Measurements from ENCODE around the gene NGEF.

NGEF gene

GRCh38 chr2:232873292-232873908 lies 139.7 kb downstream of the NGEF start:
- peak in 1 of 2 donors; percentile 57 for DNase-seq
- peaks cover 0 to 32% of the 10 kb centered on the region in 2 donors for H3K27me3 ChIP-seq
- intact Hi-C loops (cut with DNase I; ENCODE audit: low total_unique reads): no loop called here
- no peaks in the 10 kb centered on the region for H3K9me3 ChIP-seq
- no peak overlapping the region for H3K4me3 ChIP-seq
- H3K27ac ChIP-seq: no peak overlapping the region
- no peaks in the 10 kb centered on the region for H3K36me3 ChIP-seq
- peaks cover 0 to 29% (median 15%) of the 10 kb centered on the region in 4 donors for H3K4me1 ChIP-seq
- TF ChIP-seq CTCF (IDR thresholded peaks at IDR 0.05): no peak

- Histone ChIP-seq H3K9me3 (no peaks in the 10 kb centered on the region), H3K4me3 (no peak overlapping the region), H3K4me1 (peaks cover 0 to 29% (median 15%) of the 10 kb centered on the region in 4 donors), H3K27me3 (peaks cover 0 to 32% of the 10 kb centered on the region in 2 donors), H3K27ac (no peak overlapping the region), H3K36me3 (no peaks in the 10 kb centered on the region)
- peak in 1 of 2 donors; percentile 35 for DNase-seq
- intact Hi-C loops (cut with DNase I; ENCODE audit: low total_unique reads): no loop called here
- TF ChIP-seq CTCF (IDR thresholded peaks at IDR 0.05): no peak
Measured at GRCh38 chr2:232872826-232873225, 140.2 kb downstream of the NGEF start.

- intact Hi-C loops (cut with DNase I; ENCODE audit: low total_unique reads): no loop called here
- Histone ChIP-seq H3K4me1 (peaks cover 0 to 27% (median 15%) of the 10 kb centered on the region in 4 donors), H3K9me3 (no peaks in the 10 kb centered on the region), H3K27me3 (peaks cover 0 to 29% of the 10 kb centered on the region in 2 donors), H3K27ac (no peak overlapping the region), H3K36me3 (no peaks in the 10 kb centered on the region), H3K4me3 (no peak overlapping the region)
- TF ChIP-seq CTCF (IDR thresholded peaks at IDR 0.05): no peak
- peak; percentile 19 to 57 for DNase-seq
Measured at GRCh38 chr2:232871835-232872736, 141.0 kb downstream of the NGEF start.

GRCh38 chr2:232871418-232871834 lies 141.6 kb downstream of the NGEF start:
- peaks cover 0 to 21% (median 10%) of the 10 kb centered on the region in 4 donors for H3K4me1 ChIP-seq
- H3K27me3 ChIP-seq: peaks cover 0 to 23% of the 10 kb centered on the region in 2 donors
- H3K4me3 ChIP-seq: no peak overlapping the region
- DNase-seq: peak; percentile 16 to 44
- TF ChIP-seq CTCF (IDR thresholded peaks at IDR 0.05): no peak
- intact Hi-C loops (cut with DNase I; ENCODE audit: low total_unique reads): no loop called here
- H3K36me3 ChIP-seq: no peaks in the 10 kb centered on the region
- H3K9me3 ChIP-seq: no peaks in the 10 kb centered on the region
- no peak overlapping the region for H3K27ac ChIP-seq

- Histone ChIP-seq H3K9me3 (no peaks in the 10 kb centered on the region), H3K4me3 (no peak overlapping the region), H3K27ac (no peak overlapping the region), H3K27me3 (peaks cover 0 to 17% of the 10 kb centered on the region in 2 donors), H3K36me3 (no peaks in the 10 kb centered on the region), H3K4me1 (peaks cover 0 to 15% (median 5%) of the 10 kb centered on the region in 4 donors)
- intact Hi-C loops (cut with DNase I; ENCODE audit: low total_unique reads): no loop called here
- peak; percentile 3 to 46 for DNase-seq
- TF ChIP-seq CTCF (IDR thresholded peaks at IDR 0.05): no peak
Measured at GRCh38 chr2:232870766-232871371, 142.2 kb downstream of the NGEF start.

Data from tibial artery (tissue), 4 donors.